ENCODE results near the gene TRAPPC11.

Gene TRAPPC11

GRCh38 chr4:183738081-183738673 lies 79.1 kb downstream of the TRAPPC11 start:
- TF ChIP-seq CTCF (conservative IDR thresholded peaks at IDR 0.05; ENCODE audit: low read length) (no peak), EZH2phosphoT487 (IDR thresholded peaks at IDR 0.05; ENCODE audit: borderline replicate concordance) (no peak)

GRCh38 chr4:183738961-183739360 lies 79.9 kb downstream of the TRAPPC11 start:
- Histone ChIP-seq H3K9ac (ENCODE audit: low read depth, low read length, poor library complexity, severe bottlenecking) (no peak overlapping the region), H3K79me2 (ENCODE audit: insufficient read depth, low read length) (no peaks in the 10 kb centered on the region), H3K36me3 (ENCODE audit: insufficient read depth, low read length) (no peaks in the 10 kb centered on the region), H3F3A (ENCODE audit: low read depth) (no peaks in the 10 kb centered on the region), H3K9me2 (replicated peaks; ENCODE audit: low read depth, low read length) (no peaks in the 10 kb centered on the region), H2AFZ (ENCODE audit: low read length) (no peak overlapping the region), H3K4me1 (ENCODE audit: insufficient read depth, low read length, poor library complexity, severe bottlenecking) (no peaks in the 10 kb centered on the region), H3K4me3 (ENCODE audit: low read length, poor library complexity, severe bottlenecking) (no peak overlapping the region), H4K20me1 (ENCODE audit: insufficient read depth, low read length, poor library complexity, severe bottlenecking) (no peaks in the 10 kb centered on the region), H3K9me3 (ENCODE audit: insufficient read depth, low read depth, low read length) (no peaks in the 10 kb centered on the region), H3K27me3 (ENCODE audit: insufficient read depth, low read length, poor library complexity, severe bottlenecking) (no peaks in the 10 kb centered on the region), H3K4me2 (ENCODE audit: low read depth, low read length, poor library complexity, severe bottlenecking) (no peak overlapping the region)
- TF ChIP-seq CTCF (conservative IDR thresholded peaks at IDR 0.05; ENCODE audit: low read length), result no peak
- TF ChIP-seq EZH2phosphoT487 (IDR thresholded peaks at IDR 0.05; ENCODE audit: borderline replicate concordance), result no peak

More at GRCh38 chr4:183738081-183738673, 79.1 kb downstream of the TRAPPC11 start:
- no peaks in the 10 kb centered on the region for H3K36me3 ChIP-seq (ENCODE audit: insufficient read depth, low read length)
- H3K9me3 ChIP-seq (ENCODE audit: insufficient read depth, low read depth, low read length), result no peaks in the 10 kb centered on the region
- no peaks in the 10 kb centered on the region for H3K79me2 ChIP-seq (ENCODE audit: insufficient read depth, low read length)
- no peaks in the 10 kb centered on the region for H3K27me3 ChIP-seq (ENCODE audit: insufficient read depth, low read length, poor library complexity, severe bottlenecking)
- no peak overlapping the region for H3K4me2 ChIP-seq (ENCODE audit: low read depth, low read length, poor library complexity, severe bottlenecking)
- H3K4me3 ChIP-seq (ENCODE audit: low read length, poor library complexity, severe bottlenecking), result no peak overlapping the region
- no peak overlapping the region for H3K9ac ChIP-seq (ENCODE audit: low read depth, low read length, poor library complexity, severe bottlenecking)
- H4K20me1 ChIP-seq (ENCODE audit: insufficient read depth, low read length, poor library complexity, severe bottlenecking), result no peaks in the 10 kb centered on the region
- H3F3A ChIP-seq (ENCODE audit: low read depth), result no peaks in the 10 kb centered on the region
- no peak overlapping the region for H2AFZ ChIP-seq (ENCODE audit: low read length)
- H3K9me2 ChIP-seq (replicated peaks; ENCODE audit: low read depth, low read length), result no peaks in the 10 kb centered on the region
- H3K4me1 ChIP-seq (ENCODE audit: insufficient read depth, low read length, poor library complexity, severe bottlenecking), result no peaks in the 10 kb centered on the region

- H3K4me1 ChIP-seq (ENCODE audit: insufficient read depth, low read length, poor library complexity, severe bottlenecking), result no peaks in the 10 kb centered on the region
- no peaks in the 10 kb centered on the region for H3K9me2 ChIP-seq (replicated peaks; ENCODE audit: low read depth, low read length)
- H3K27me3 ChIP-seq (ENCODE audit: insufficient read depth, low read length, poor library complexity, severe bottlenecking), result no peaks in the 10 kb centered on the region
- no peak overlapping the region for H3K4me2 ChIP-seq (ENCODE audit: low read depth, low read length, poor library complexity, severe bottlenecking)
- H4K20me1 ChIP-seq (ENCODE audit: insufficient read depth, low read length, poor library complexity, severe bottlenecking), result no peaks in the 10 kb centered on the region
- H3K4me3 ChIP-seq (ENCODE audit: low read length, poor library complexity, severe bottlenecking), result no peak overlapping the region
- H3K9me3 ChIP-seq (ENCODE audit: insufficient read depth, low read depth, low read length), result no peaks in the 10 kb centered on the region
- H3K9ac ChIP-seq (ENCODE audit: low read depth, low read length, poor library complexity, severe bottlenecking), result no peak overlapping the region
- no peaks in the 10 kb centered on the region for H3K79me2 ChIP-seq (ENCODE audit: insufficient read depth, low read length)
- no peaks in the 10 kb centered on the region for H3K36me3 ChIP-seq (ENCODE audit: insufficient read depth, low read length)
- no peaks in the 10 kb centered on the region for H3F3A ChIP-seq (ENCODE audit: low read depth)
- H2AFZ ChIP-seq (ENCODE audit: low read length), result no peak overlapping the region
- TF ChIP-seq CTCF (conservative IDR thresholded peaks at IDR 0.05; ENCODE audit: low read length) (no peak), EZH2phosphoT487 (IDR thresholded peaks at IDR 0.05; ENCODE audit: borderline replicate concordance) (no peak)
Observed at GRCh38 chr4:183746305-183747229, 87.5 kb downstream of the TRAPPC11 start.

Data from Loucy (cell line).